Kidney epithelial cell (primary cell): ENCODE data around the gene NINJ1. TPM values are rescaled to one million over a fixed set of nuclear protein-coding genes. Genes with fewer than 3 reads are reported as not detected.

Experiments
- DNase-seq: peaks from one replicate; pipeline ENCODE4 v3.0.0-alpha.2; 2010; ENCODE audit warnings: low read depth
- H3K27me3 ChIP-seq: 2 replicates; pipeline ENCODE4 v1.6.0; 2011; ENCODE audit warnings: low read length; ENCODE audit not compliant: control insufficient read depth, insufficient read depth
- H3K36me3 ChIP-seq: 2 replicates; pipeline ENCODE4 v1.5.1; 2011; ENCODE audit warnings: low read length; ENCODE audit not compliant: control insufficient read depth, insufficient read depth
- H3K4me3 ChIP-seq: 2 replicates; pipeline ENCODE4 v1.5.1; 2011; ENCODE audit warnings: low read depth, mild to moderate bottlenecking, control low read depth, low read length
- CTCF ChIP-seq: IDR thresholded peaks from 2 replicates; pipeline ENCODE4 v1.5.1; 2011; ENCODE audit warnings: mild to moderate bottlenecking, moderate library complexity, low read length, control low read depth, inconsistent platforms; ENCODE audit not compliant: insufficient read depth, poor library complexity, severe bottlenecking
- total RNA-seq: library from RNA; depleted of rRNA; stranded (reverse); fragments of >200 nt; gene quantifications from 2 replicates; pipeline ENCODE4 v1.2.3, GENCODE V29; 2015

The NINJ1 gene
- total RNA-seq, 1 donor from 2014 or later, result 66.4 TPM

- Histone ChIP-seq H3K36me3 (no peaks in the 10 kb centered on the region), H3K4me3 (no peak overlapping the region), H3K27me3 (no peaks in the 10 kb centered on the region)
- no peak for TF ChIP-seq CTCF
- DNase-seq, result no peak
These were observed 51.1 kb downstream of the NINJ1 start for GRCh38 chr9:93082841-93083411.

- no peak for TF ChIP-seq CTCF
- Histone ChIP-seq H3K36me3 (no peaks in the 10 kb centered on the region), H3K27me3 (no peaks in the 10 kb centered on the region), H3K4me3 (no peak overlapping the region)
- DNase-seq, result no peak
These were observed 52.1 kb downstream of the NINJ1 start for GRCh38 chr9:93081931-93082330.

DNA sequence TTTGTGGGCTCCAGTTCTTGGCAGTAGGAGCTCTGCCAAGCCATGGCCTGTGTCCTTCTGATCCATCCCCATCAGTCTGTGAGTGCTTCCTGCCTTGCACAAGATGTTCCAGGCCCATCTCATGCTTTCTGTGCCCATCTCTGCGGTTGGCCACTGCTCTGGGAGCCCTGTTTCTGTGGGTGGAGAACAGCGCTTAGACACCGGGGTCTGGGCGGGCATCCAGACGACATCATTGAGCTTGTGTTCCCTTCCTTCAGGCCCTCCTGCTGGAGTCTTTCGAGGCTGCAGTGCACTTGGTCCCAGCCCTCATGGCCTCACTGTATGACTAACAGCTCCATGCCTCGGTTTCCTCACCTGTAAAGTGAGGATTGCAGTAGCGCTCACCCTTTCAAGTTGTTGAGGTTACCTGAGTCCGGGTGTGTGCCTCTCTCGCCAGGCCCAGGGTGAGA, 52.9 kb downstream of the NINJ1 start:
- H3K4me3 ChIP-seq, result no peak overlapping the region
- DNase-seq, result no peak
- TF ChIP-seq CTCF, result no peak
- no peaks in the 10 kb centered on the region for H3K36me3 ChIP-seq
- H3K27me3 ChIP-seq, result no peaks in the 10 kb centered on the region

DNA sequence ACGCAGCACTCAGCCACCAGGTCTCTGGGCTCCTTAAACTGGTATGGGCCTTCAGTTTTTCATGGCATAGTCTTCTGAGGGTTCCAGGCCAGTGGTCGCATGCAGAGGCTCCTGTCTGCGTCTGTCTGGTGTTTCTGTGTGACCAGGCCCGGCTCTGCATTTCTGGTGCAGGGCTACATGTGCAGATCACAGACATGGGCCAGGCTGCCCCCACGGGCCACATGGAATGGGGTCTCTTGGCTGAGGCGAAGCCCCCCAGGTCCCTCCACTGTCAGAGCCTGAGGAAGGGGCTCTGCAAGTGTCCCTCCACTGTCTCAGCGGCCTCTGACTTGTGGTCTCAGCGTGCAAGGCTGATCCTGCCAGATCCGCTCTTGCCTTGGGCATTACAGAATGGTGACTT, 53.6 kb downstream of the NINJ1 start:
- no peak for DNase-seq
- Histone ChIP-seq H3K4me3 (no peak overlapping the region), H3K27me3 (no peaks in the 10 kb centered on the region), H3K36me3 (no peaks in the 10 kb centered on the region)
- no peak for TF ChIP-seq CTCF

DNA sequence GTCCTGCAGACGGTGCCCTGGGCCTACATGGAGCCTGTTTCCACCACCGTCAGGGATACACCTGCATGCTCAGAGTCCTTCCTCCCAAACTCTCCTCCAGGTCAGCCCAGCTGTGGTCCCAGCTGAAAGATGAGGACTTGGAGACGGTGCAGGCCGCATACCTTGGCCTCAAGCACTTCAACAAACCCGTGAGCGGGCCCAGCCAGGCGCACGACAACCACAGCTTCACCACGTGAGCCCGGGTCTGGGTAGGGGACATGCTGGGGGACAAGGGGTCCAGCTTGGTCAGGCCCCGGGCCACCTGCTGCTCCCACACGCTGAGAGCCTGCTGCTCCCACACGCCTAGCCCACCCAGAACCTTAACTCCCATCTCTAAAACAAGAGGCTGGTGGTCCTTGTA, 54.7 kb downstream of the NINJ1 start:
- TF ChIP-seq CTCF, result no peak
- Histone ChIP-seq H3K27me3 (no peaks in the 10 kb centered on the region), H3K4me3 (no peak overlapping the region), H3K36me3 (no peaks in the 10 kb centered on the region)
- DNase-seq, result no peak

- no peak for DNase-seq
- TF ChIP-seq CTCF, result no peak
- Histone ChIP-seq H3K27me3 (no peaks in the 10 kb centered on the region), H3K36me3 (no peaks in the 10 kb centered on the region), H3K4me3 (no peak overlapping the region)
These were observed 56.2 kb downstream of the NINJ1 start for GRCh38 chr9:93077811-93078210.
